T-helper 22 cell (primary cell): ENCODE data around the gene NPTX1.

ENCODE experiments used
- DNase-seq: peaks from one replicate; pipeline ENCODE4 v3.0.0-alpha.2; 2020; ENCODE audit warnings: low read depth

The NPTX1 gene

GRCh38 chr17:80503031-80503430 is 26.6 kb upstream of the NPTX1 start:
- no peak for DNase-seq

GRCh38 chr17:80502578-80502877 is 26.1 kb upstream of the NPTX1 start:
- DNase-seq: no peak

GRCh38 chr17:80501741-80502577 is 25.6 kb upstream of the NPTX1 start:
- DNase-seq: no peak

- DNase-seq: no peak
Measured at GRCh38 chr17:80499961-80500665, 23.7 kb upstream of the NPTX1 start.

GRCh38 chr17:80499560-80499959 is 23.2 kb upstream of the NPTX1 start:
- no peak for DNase-seq

GRCh38 chr17:80498920-80499410 is 22.6 kb upstream of the NPTX1 start:
- no peak for DNase-seq

GRCh38 chr17:80498242-80498919 is 22.0 kb upstream of the NPTX1 start:
- DNase-seq: no peak

GRCh38 chr17:80497726-80498241 is 21.4 kb upstream of the NPTX1 start:
- DNase-seq: no peak

- DNase-seq: no peak
Measured at GRCh38 chr17:80494547-80494946, 18.1 kb upstream of the NPTX1 start.

- no peak for DNase-seq
Measured at GRCh38 chr17:80492343-80493136, 16.1 kb upstream of the NPTX1 start.

- no peak for DNase-seq
Measured at GRCh38 chr17:80491478-80492342, 15.3 kb upstream of the NPTX1 start.

GRCh38 chr17:80487511-80487910 is 11.1 kb upstream of the NPTX1 start:
- DNase-seq: no peak

- no peak for DNase-seq
Measured at GRCh38 chr17:80486692-80487091, 10.3 kb upstream of the NPTX1 start.

- no peak for DNase-seq
Measured at GRCh38 chr17:80485846-80486245, 9.4 kb upstream of the NPTX1 start.

GRCh38 chr17:80482555-80483308 is 6.3 kb upstream of the NPTX1 start:
- no peak for DNase-seq

- no peak for DNase-seq
Measured at GRCh38 chr17:80482058-80482318, 5.6 kb upstream of the NPTX1 start.

- no peak for DNase-seq
Measured at GRCh38 chr17:80481284-80482057, 5.1 kb upstream of the NPTX1 start.

- DNase-seq: no peak
Measured at GRCh38 chr17:80480248-80480647, 3.8 kb upstream of the NPTX1 start.

- no peak for DNase-seq
Measured at GRCh38 chr17:80479246-80479566, 2.8 kb upstream of the NPTX1 start.
